Upper lobe of left lung (tissue), 4 donors: ENCODE results near the gene PPARD.

Source experiments
- EP300 ChIP-seq, 4 donors: sonication (generic); formaldehyde crosslinking; IDR thresholded peaks; one replicate each; pipeline ENCODE4 v1.5.1; 2017; ENCODE audit warnings: antibody characterized with exemption in 4 of 4, control low read depth in 2 of 4
- POLR2A ChIP-seq, 4 donors: fragments of 450-650 bp; IDR thresholded peaks; one replicate each; pipeline ENCODE4 v1.5.1; 2016 to 2017; ENCODE audit warnings: antibody characterized with exemption in 4 of 4, mild to moderate bottlenecking in 2 of 4
- POLR2AphosphoS5 ChIP-seq, 2 donors: sonication (generic); formaldehyde crosslinking; IDR thresholded peaks; one replicate each; pipeline ENCODE4 v1.5.1; 2017; ENCODE audit warnings: antibody characterized with exemption in 2 of 2
- TF ChIP-seq, protein P1 (sequence below), 6 experiments: fragments of 450-650 bp in 4 of 6; fragments of 200-600 bp in 2 of 6; sonication (generic) in 2 of 6; IDR thresholded peaks; one replicate each; pipeline ENCODE4 v1.5.1; 2016 to 2019; ENCODE audit warnings: antibody characterized with exemption in 6 of 6

DNA sequence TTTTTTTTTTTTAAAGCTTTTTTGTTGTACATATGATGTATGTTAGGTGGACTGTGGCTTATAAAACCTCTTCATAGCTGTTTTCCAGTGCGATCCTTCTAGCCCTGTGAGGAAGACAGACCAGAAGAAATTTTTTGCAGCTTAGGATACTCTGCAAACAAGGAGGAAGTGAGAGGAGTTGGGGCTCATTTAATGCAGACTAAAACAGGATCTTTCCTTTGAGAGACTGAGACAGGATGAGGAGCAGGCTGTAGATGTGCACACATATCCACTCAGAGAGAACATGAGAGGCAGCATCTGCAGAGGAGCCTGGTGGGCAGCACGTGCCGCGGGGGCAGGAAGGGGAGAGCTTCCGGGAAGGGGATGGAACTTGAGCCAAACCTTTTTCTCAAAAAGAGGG lies 45.7 kb downstream of the PPARD start:
- TF ChIP-seq, protein P1, sequence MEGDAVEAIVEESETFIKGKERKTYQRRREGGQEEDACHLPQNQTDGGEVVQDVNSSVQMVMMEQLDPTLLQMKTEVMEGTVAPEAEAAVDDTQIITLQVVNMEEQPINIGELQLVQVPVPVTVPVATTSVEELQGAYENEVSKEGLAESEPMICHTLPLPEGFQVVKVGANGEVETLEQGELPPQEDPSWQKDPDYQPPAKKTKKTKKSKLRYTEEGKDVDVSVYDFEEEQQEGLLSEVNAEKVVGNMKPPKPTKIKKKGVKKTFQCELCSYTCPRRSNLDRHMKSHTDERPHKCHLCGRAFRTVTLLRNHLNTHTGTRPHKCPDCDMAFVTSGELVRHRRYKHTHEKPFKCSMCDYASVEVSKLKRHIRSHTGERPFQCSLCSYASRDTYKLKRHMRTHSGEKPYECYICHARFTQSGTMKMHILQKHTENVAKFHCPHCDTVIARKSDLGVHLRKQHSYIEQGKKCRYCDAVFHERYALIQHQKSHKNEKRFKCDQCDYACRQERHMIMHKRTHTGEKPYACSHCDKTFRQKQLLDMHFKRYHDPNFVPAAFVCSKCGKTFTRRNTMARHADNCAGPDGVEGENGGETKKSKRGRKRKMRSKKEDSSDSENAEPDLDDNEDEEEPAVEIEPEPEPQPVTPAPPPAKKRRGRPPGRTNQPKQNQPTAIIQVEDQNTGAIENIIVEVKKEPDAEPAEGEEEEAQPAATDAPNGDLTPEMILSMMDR (IDR thresholded peaks at IDR 0.05) = no peak
- no peak for TF ChIP-seq POLR2A (IDR thresholded peaks at IDR 0.05)
- no peak for TF ChIP-seq EP300 (IDR thresholded peaks at IDR 0.05)
- TF ChIP-seq POLR2AphosphoS5 (IDR thresholded peaks at IDR 0.05) = no peak
